Natural killer cell (primary cell): ENCODE results near the gene SH3PXD2B. TPM values are rescaled to one million over a fixed set of nuclear protein-coding genes. Genes with fewer than 3 reads are reported as not detected.

Source experiments
- ATAC-seq, 3 donors: fragments of 150-1000 bp in 2 of 3; fragments of 200-7000 bp in 1 of 3; cut with Tn5 transposase; 1 replicate in 1 of 3; 2 replicates in 2 of 3; pipeline ENCODE4 v1.10.0; 2021; ENCODE audit warnings: mild to moderate bottlenecking in 2 of 3, moderate library complexity in 2 of 3
- DNase-seq, 2 donors: peaks; one replicate each; pipeline versions ENCODE4 v3.0.0 to v3.0.0-alpha.2; 2013 to 2021; ENCODE audit warnings: mixed read lengths in 1 of 2
- H3K27ac ChIP-seq: one replicate; pipeline ENCODE4 v1.5.1; 2013; ENCODE audit warnings: mild to moderate bottlenecking, low read length
- H3K27me3 ChIP-seq: one replicate; pipeline ENCODE4 v1.6.1; 2013; ENCODE audit warnings: low read length; ENCODE audit not compliant: control insufficient read depth, insufficient read depth
- H3K36me3 ChIP-seq: one replicate; pipeline ENCODE4 v1.6.1; 2013; ENCODE audit warnings: low read length; ENCODE audit not compliant: control insufficient read depth, insufficient read depth
- H3K4me1 ChIP-seq: one replicate; pipeline ENCODE4 v1.6.1; 2013; ENCODE audit warnings: low read length; ENCODE audit not compliant: control insufficient read depth, insufficient read depth
- H3K4me3 ChIP-seq: one replicate; pipeline ENCODE4 v1.5.1; 2013; ENCODE audit warnings: low read length
- H3K9me3 ChIP-seq: one replicate; pipeline ENCODE4 v1.6.1; 2013; ENCODE audit warnings: low read length; ENCODE audit not compliant: control insufficient read depth, insufficient read depth
- H3K27ac Mint-ChIP-seq, 2 donors: one replicate each; pipeline ENCODE4 v1.8.0; 2022; ENCODE audit warnings: mild to moderate bottlenecking in 2 of 2, mixed read lengths in 2 of 2, moderate library complexity in 1 of 2
- H3K27me3 Mint-ChIP-seq, 2 donors: one replicate each; pipeline ENCODE4 v1.8.0; 2022; ENCODE audit warnings: low read depth in 2 of 2, mixed read lengths in 2 of 2
- H3K36me3 Mint-ChIP-seq: one replicate; pipeline ENCODE4 v1.8.0; 2022; ENCODE audit warnings: mixed read lengths
- H3K4me1 Mint-ChIP-seq, 2 donors: one replicate each; pipeline ENCODE4 v1.8.0; 2022; ENCODE audit warnings: mixed read lengths in 2 of 2
- H3K4me3 Mint-ChIP-seq: one replicate; pipeline ENCODE4 v1.8.0; 2022; ENCODE audit warnings: mild to moderate bottlenecking, moderate library complexity, mixed read lengths
- H3K9me3 Mint-ChIP-seq, 2 donors: one replicate each; pipeline ENCODE4 v1.8.0; 2022; ENCODE audit warnings: mixed read lengths in 2 of 2
- WGBS: methylation state at CpG from one replicate; pipeline ENCODE4 v1.1.7; 2013; ENCODE audit warnings: missing lambda C conversion rate; ENCODE audit not compliant: insufficient coverage; 5-methylcytosine and 5-hydroxymethylcytosine counted together
- intact Hi-C: fragments of 100-400 bp; cut with micrococcal nuclease; formaldehyde crosslinking; loops from one replicate; pipeline ENCODE4 v1.14.2; 2022
- total RNA-seq, 4 donors: library from RNA; stranded (reverse); fragments of 120-200 nt in 1 of 4; gene quantifications; one replicate each; pipeline versions ENCODE4 v1.2.3 to v1.2.4, GENCODE V29; 2013 to 2022
- TF ChIP-seq, protein P1 (sequence below): fragments of 200-600 bp; IDR thresholded peaks from one replicate; pipeline ENCODE4 v1.8.0; 2022; ENCODE audit warnings: antibody characterized with exemption

Gene SH3PXD2B
- total RNA-seq, 3 donors from 2014 or later (not counting 1 experiment from before 2014, with no cell fraction given), result 0.25 to 0.35 TPM; not detected in 1

DNA sequence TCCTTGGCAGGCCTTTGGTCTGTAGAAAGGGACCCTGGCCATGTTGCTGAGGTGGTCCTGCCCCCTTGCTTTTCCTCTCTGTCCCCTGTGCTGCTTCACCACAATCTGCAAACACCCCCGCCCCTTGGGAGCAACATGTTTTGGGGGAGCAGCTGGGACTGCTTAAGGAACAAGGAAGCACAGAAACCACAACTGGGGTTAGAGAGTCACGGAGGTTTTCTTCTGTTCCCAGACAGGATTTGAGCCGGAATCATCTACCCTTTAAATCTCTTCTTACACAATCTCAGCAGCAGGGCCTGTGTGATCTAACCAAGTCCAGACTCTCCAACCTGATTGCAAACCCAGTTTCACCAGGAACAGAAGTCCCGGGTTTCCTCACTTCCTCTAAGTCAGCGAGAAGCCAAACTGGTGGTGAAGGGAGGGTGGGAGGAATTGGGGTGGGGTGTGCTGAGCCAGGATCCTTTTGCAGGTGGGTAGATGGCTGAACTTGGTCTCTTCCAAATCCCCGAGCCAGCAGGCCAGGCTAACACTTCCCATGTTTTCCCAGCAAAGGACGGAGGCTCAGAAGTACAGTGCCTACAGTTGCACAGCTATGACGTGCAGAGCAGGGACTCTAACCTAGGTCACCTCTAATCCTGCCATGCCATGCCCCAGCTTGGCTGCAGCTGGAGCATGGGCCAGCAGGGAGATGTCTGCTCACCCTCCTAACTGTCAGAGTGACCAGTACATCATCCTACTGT lies 25.0 kb downstream of the SH3PXD2B start:
- Histone ChIP-seq H3K27ac (no peak overlapping the region), H3K4me1 (no peaks in the 10 kb centered on the region), H3K36me3 (no peaks in the 10 kb centered on the region), H3K27me3 (no peaks in the 10 kb centered on the region), H3K4me3 (no peak overlapping the region), H3K9me3 (no peaks in the 10 kb centered on the region)
- TF ChIP-seq, protein P1, sequence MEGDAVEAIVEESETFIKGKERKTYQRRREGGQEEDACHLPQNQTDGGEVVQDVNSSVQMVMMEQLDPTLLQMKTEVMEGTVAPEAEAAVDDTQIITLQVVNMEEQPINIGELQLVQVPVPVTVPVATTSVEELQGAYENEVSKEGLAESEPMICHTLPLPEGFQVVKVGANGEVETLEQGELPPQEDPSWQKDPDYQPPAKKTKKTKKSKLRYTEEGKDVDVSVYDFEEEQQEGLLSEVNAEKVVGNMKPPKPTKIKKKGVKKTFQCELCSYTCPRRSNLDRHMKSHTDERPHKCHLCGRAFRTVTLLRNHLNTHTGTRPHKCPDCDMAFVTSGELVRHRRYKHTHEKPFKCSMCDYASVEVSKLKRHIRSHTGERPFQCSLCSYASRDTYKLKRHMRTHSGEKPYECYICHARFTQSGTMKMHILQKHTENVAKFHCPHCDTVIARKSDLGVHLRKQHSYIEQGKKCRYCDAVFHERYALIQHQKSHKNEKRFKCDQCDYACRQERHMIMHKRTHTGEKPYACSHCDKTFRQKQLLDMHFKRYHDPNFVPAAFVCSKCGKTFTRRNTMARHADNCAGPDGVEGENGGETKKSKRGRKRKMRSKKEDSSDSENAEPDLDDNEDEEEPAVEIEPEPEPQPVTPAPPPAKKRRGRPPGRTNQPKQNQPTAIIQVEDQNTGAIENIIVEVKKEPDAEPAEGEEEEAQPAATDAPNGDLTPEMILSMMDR, result no peak
- intact Hi-C loops, result no loop called here
- no peaks in the 10 kb centered on the region for H3K4me1 Mint-ChIP-seq
- 31% methylated on average over 8 of the region's 8 CpGs for WGBS
- H3K27ac Mint-ChIP-seq, result no peak overlapping the region
- DNase-seq, result no peak
- H3K9me3 Mint-ChIP-seq, result no peaks in the 10 kb centered on the region
- H3K4me3 Mint-ChIP-seq, result no peak overlapping the region
- ATAC-seq, result no peak
- H3K27me3 Mint-ChIP-seq, result peaks cover 5% of the 10 kb centered on the region in 2 donors
- H3K36me3 Mint-ChIP-seq, result no peaks in the 10 kb centered on the region

DNA sequence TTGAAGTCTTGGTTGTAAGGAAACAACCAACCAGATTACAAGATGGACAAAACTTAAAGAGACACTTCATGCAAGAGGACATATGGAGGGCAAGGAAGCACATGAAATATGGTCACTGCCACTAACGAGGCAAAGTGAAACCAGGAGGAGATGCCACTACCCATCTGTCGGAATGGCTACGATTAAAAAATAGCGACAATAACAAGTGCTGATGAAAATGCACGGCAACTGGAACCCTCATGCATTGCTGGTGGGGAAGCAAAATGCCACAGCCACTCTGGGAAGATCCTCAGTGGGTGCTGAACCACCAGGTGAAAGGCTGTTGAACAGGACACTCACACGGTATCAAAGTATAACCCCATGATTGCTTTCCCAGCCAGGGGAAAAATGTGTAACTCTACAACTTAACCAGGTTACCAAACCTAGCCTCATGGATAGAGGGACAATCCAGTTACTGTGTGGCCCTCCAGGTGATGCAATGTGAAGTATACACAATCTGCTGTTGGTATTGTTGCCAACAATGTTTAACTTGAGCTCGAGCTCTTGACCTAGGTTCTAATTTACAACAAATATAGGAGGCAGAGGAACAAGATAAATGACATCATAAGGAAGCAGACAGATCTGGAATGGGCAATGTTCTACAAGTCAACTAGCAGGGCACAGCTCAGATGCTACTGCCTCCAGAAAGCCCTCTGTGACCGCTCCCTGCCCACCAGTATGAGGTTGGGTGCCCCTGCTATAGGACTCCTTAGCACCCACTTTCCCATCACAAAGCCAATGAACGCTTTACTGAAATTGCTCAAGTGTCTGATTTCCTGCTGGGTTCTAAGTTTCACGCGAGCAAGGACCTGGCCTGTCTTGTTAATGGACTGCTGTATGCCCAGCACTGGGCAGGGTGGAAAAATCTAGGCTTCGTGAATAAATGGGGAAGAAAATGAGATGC lies 25.8 kb downstream of the SH3PXD2B start:
- no peaks in the 10 kb centered on the region for H3K9me3 ChIP-seq
- TF ChIP-seq, protein P1, result no peak
- 71% methylated on average over 12 of the region's 12 CpGs for WGBS
- intact Hi-C loops, result no loop called here
- no peaks in the 10 kb centered on the region for H3K4me1 Mint-ChIP-seq
- DNase-seq, result no peak
- no peaks in the 10 kb centered on the region for H3K36me3 ChIP-seq
- H3K4me3 ChIP-seq, result no peak overlapping the region
- no peak overlapping the region for H3K27ac Mint-ChIP-seq
- no peaks in the 10 kb centered on the region for H3K4me1 ChIP-seq
- H3K9me3 Mint-ChIP-seq, result no peaks in the 10 kb centered on the region
- H3K27me3 Mint-ChIP-seq, result peaks cover 5 to 8% of the 10 kb centered on the region in 2 donors
- no peaks in the 10 kb centered on the region for H3K27me3 ChIP-seq
- no peak overlapping the region for H3K4me3 Mint-ChIP-seq
- H3K36me3 Mint-ChIP-seq, result no peaks in the 10 kb centered on the region
- no peak for ATAC-seq
- no peak overlapping the region for H3K27ac ChIP-seq

DNA sequence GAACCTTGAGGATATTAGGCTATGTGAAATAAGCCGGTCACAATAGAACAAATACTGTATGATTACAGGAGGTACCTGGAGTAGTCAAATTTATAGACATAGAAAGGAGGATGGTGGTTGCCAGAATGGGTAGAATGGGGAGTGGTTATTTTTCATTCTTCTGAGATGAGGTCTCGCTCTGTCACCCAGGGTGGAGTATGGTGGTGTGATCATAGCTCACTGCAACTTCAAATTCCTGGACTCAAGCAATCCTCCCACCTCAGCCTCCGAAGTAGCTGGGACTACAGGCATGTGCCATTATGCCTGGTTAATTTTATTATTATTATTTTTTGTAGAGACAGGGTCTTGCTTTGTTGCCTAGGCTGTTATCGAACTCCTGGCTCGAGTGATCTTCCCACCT lies 27.1 kb downstream of the SH3PXD2B start:
- no peaks in the 10 kb centered on the region for H3K36me3 Mint-ChIP-seq
- H3K36me3 ChIP-seq, result no peaks in the 10 kb centered on the region
- no peak overlapping the region for H3K4me3 Mint-ChIP-seq
- H3K27ac Mint-ChIP-seq, result no peak overlapping the region
- no peak for DNase-seq
- H3K4me3 ChIP-seq, result no peak overlapping the region
- TF ChIP-seq, protein P1, result no peak
- H3K27me3 Mint-ChIP-seq, result peaks cover 5 to 8% of the 10 kb centered on the region in 2 donors
- intact Hi-C loops, result no loop called here
- no peak for ATAC-seq
- no peaks in the 10 kb centered on the region for H3K4me1 Mint-ChIP-seq
- H3K9me3 ChIP-seq, result no peaks in the 10 kb centered on the region
- no peaks in the 10 kb centered on the region for H3K9me3 Mint-ChIP-seq
- no peak overlapping the region for H3K27ac ChIP-seq
- H3K4me1 ChIP-seq, result no peaks in the 10 kb centered on the region
- WGBS, result 93% methylated on average over 4 of the region's 5 CpGs
- H3K27me3 ChIP-seq, result no peaks in the 10 kb centered on the region
